ENCODE results near the gene SPC25.

The SPC25 gene

DNA sequence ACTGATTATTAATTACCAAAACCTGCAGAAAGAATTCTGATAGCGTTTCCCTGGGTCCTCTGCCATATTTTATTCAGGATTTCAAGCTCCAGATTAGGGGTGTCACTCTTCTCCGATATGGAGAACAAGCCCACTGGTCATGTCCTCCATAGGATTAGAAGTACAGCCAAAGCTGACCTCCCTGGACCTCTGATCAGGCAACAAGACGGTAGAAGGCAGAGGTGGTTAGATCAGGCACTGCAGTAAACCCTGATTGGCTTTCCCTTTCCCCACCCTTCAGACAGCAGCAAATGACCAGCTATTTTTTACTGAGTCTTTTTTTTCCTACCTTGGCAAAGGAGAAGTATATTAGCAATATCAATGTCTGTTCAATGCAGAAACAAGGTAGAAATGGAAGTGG lies 37.7 kb downstream of the SPC25 start:
- Histone ChIP-seq H3K27me3 (ENCODE audit: low read depth, low read length) (no peaks in the 10 kb centered on the region), H3K4me1 (ENCODE audit: low read length) (no peaks in the 10 kb centered on the region), H3K9me3 (ENCODE audit: insufficient read depth, low read length) (no peaks in the 10 kb centered on the region), H3K4me2 (ENCODE audit: low read length) (no peak overlapping the region), H4K20me1 (ENCODE audit: insufficient read depth, low read length) (no peaks in the 10 kb centered on the region), H3K36me3 (replicated peaks; ENCODE audit: low read depth, low read length) (no peaks in the 10 kb centered on the region), H3K4me3 (ENCODE audit: low read length) (no peak overlapping the region), H3K79me2 (ENCODE audit: low read length) (no peaks in the 10 kb centered on the region), H3K9ac (ENCODE audit: low read length) (no peak overlapping the region), H3K27ac (ENCODE audit: low read length) (no peak overlapping the region), H2AFZ (ENCODE audit: low read depth, low read length) (no peak overlapping the region)
- TF ChIP-seq, protein P1, sequence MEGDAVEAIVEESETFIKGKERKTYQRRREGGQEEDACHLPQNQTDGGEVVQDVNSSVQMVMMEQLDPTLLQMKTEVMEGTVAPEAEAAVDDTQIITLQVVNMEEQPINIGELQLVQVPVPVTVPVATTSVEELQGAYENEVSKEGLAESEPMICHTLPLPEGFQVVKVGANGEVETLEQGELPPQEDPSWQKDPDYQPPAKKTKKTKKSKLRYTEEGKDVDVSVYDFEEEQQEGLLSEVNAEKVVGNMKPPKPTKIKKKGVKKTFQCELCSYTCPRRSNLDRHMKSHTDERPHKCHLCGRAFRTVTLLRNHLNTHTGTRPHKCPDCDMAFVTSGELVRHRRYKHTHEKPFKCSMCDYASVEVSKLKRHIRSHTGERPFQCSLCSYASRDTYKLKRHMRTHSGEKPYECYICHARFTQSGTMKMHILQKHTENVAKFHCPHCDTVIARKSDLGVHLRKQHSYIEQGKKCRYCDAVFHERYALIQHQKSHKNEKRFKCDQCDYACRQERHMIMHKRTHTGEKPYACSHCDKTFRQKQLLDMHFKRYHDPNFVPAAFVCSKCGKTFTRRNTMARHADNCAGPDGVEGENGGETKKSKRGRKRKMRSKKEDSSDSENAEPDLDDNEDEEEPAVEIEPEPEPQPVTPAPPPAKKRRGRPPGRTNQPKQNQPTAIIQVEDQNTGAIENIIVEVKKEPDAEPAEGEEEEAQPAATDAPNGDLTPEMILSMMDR (IDR thresholded peaks at IDR 0.05; ENCODE audit: low read depth, low read length): no peak
- no peak for TF ChIP-seq EZH2phosphoT487 (IDR thresholded peaks at IDR 0.05; ENCODE audit: low read depth)

DNA sequence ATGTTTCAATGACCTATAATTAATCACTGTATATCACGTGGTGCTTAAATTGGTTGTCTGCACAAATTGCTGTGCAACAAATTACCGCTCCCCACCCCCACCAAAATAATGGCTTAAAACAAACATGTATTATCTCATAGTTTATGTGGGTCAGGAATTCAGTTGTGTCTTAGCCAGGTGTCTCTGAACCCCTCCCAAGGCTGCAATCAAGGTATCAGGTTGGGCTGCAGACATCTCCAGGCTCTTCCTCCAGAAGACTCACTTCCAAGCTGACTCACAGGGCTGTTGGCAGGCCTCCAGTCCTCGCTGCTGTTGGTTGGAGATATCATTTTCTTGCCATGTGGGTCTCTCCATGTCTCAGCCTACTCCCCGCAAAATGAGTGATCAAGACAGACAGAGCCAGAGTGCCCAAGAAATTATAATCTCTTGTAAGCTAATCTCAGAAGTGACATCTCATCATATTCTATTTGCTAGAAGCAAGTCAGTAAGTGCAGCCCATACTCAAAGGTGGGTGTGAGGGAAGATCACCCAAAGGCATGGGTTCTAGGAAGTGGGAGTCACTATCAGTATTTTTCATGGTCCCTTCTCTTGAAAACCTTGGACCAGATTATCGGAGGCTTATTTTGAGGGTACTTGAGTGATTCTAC lies 38.4 kb downstream of the SPC25 start:
- Histone ChIP-seq H3K9me3 (ENCODE audit: insufficient read depth, low read length) (no peaks in the 10 kb centered on the region), H3K36me3 (replicated peaks; ENCODE audit: low read depth, low read length) (no peaks in the 10 kb centered on the region), H3K4me1 (ENCODE audit: low read length) (no peaks in the 10 kb centered on the region), H4K20me1 (ENCODE audit: insufficient read depth, low read length) (no peaks in the 10 kb centered on the region), H3K4me3 (ENCODE audit: low read length) (no peak overlapping the region), H2AFZ (ENCODE audit: low read depth, low read length) (no peak overlapping the region), H3K4me2 (ENCODE audit: low read length) (no peak overlapping the region), H3K79me2 (ENCODE audit: low read length) (no peaks in the 10 kb centered on the region), H3K27ac (ENCODE audit: low read length) (no peak overlapping the region), H3K9ac (ENCODE audit: low read length) (no peak overlapping the region), H3K27me3 (ENCODE audit: low read depth, low read length) (no peaks in the 10 kb centered on the region)
- TF ChIP-seq, protein P1 (IDR thresholded peaks at IDR 0.05; ENCODE audit: low read depth, low read length): no peak
- no peak for TF ChIP-seq EZH2phosphoT487 (IDR thresholded peaks at IDR 0.05; ENCODE audit: low read depth)

DNA sequence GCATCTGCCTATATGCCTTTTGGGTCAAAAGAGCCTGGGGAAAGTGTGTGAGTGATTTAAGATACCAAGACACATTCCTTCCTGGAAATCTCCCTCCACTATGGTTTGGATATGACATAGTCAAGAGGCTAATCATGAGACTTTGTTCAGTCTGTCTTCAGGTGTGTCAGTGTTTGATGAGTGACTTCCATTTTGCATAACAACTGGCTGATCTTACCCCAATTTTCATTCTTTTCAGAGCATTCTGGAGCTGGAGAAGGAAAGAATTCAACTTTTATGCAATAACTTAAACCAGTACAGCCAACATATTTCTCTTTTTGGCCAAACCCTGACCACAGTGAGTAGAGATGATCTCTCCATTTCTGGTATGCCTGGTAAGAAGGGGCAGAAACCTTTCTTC lies 39.4 kb downstream of the SPC25 start:
- Histone ChIP-seq H3K9ac (ENCODE audit: low read length) (no peak overlapping the region), H2AFZ (ENCODE audit: low read depth, low read length) (no peak overlapping the region), H3K27ac (ENCODE audit: low read length) (no peak overlapping the region), H3K4me3 (ENCODE audit: low read length) (no peak overlapping the region), H4K20me1 (ENCODE audit: insufficient read depth, low read length) (no peaks in the 10 kb centered on the region), H3K79me2 (ENCODE audit: low read length) (no peaks in the 10 kb centered on the region), H3K4me1 (ENCODE audit: low read length) (no peaks in the 10 kb centered on the region), H3K27me3 (ENCODE audit: low read depth, low read length) (no peaks in the 10 kb centered on the region), H3K9me3 (ENCODE audit: insufficient read depth, low read length) (no peaks in the 10 kb centered on the region), H3K4me2 (ENCODE audit: low read length) (no peak overlapping the region), H3K36me3 (replicated peaks; ENCODE audit: low read depth, low read length) (no peaks in the 10 kb centered on the region)
- TF ChIP-seq, protein P1 (IDR thresholded peaks at IDR 0.05; ENCODE audit: low read depth, low read length): no peak
- TF ChIP-seq EZH2phosphoT487 (IDR thresholded peaks at IDR 0.05; ENCODE audit: low read depth): no peak

DNA sequence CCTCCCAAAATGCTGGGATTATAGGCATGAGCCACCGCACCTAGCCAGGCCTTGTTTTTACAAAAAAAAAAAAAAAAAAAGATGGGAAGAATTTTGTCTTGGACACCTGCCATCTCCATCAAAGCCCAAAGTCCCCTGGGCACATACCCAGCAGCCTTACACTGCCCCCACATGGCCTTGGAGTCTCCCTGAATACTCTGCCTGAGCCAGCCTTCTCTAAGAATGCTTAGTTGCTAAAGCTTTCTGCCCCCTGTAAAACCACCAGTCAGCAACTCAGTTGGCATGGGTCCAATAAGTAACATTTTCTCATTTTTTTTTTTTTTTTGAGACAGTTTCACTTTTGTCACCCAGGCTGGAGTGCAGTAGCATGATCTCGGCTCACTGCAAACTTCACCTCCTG lies 40.6 kb downstream of the SPC25 start:
- H2AFZ ChIP-seq (ENCODE audit: low read depth, low read length): no peak overlapping the region
- TF ChIP-seq EZH2phosphoT487 (IDR thresholded peaks at IDR 0.05; ENCODE audit: low read depth): no peak
- TF ChIP-seq, protein P1 (IDR thresholded peaks at IDR 0.05; ENCODE audit: low read depth, low read length): no peak
- H3K4me3 ChIP-seq (ENCODE audit: low read length): no peak overlapping the region
- H3K36me3 ChIP-seq (replicated peaks; ENCODE audit: low read depth, low read length): no peaks in the 10 kb centered on the region
- H3K4me1 ChIP-seq (ENCODE audit: low read length): no peaks in the 10 kb centered on the region
- H3K4me2 ChIP-seq (ENCODE audit: low read length): no peak overlapping the region
- H4K20me1 ChIP-seq (ENCODE audit: insufficient read depth, low read length): no peaks in the 10 kb centered on the region
- H3K79me2 ChIP-seq (ENCODE audit: low read length): no peaks in the 10 kb centered on the region
- no peak overlapping the region for H3K9ac ChIP-seq (ENCODE audit: low read length)
- no peaks in the 10 kb centered on the region for H3K9me3 ChIP-seq (ENCODE audit: insufficient read depth, low read length)
- no peaks in the 10 kb centered on the region for H3K27me3 ChIP-seq (ENCODE audit: low read depth, low read length)
- no peak overlapping the region for H3K27ac ChIP-seq (ENCODE audit: low read length)
